B cell (primary cell): ENCODE results near the gene EFCAB7. TPM values are rescaled to one million over a fixed set of nuclear protein-coding genes. Genes with fewer than 3 reads are reported as not detected.
"Not testable (repeated sequence)": the region's sequence is repeated elsewhere in the genome, so short reads cannot be mapped to it uniquely, and the experiment has no call there.

Experiments used
- ATAC-seq: fragments of 200-7000 bp; cut with Tn5 transposase; one replicate; pipeline ENCODE4 v1.10.0; 2021; ENCODE audit warnings: low read depth, mild to moderate bottlenecking, moderate number of reproducible peaks, moderate library complexity
- CTCF ChIA-PET: fragments of 350-600 bp; sonication (Branson Sonifier 250); formaldehyde crosslinking; loops from one replicate; lab custom pipeline; 2021; ENCODE audit warnings: antibody characterized with exemption, inconsistent platforms; lab: Charles Lee
- POLR2A ChIA-PET: fragments of 350-600 bp; sonication (Branson Sonifier 250); formaldehyde crosslinking; loops from one replicate; lab custom pipeline; 2021; ENCODE audit warnings: antibody characterized with exemption; lab: Charles Lee
- DNase-seq: peaks from one replicate; pipeline ENCODE4 v3.0.0; 2013
- H2AFZ ChIP-seq: 2 replicates; pipeline ENCODE4 v1.6.1; 2012; ENCODE audit warnings: mild to moderate bottlenecking, low read depth, low read length; ENCODE audit not compliant: insufficient read depth, poor library complexity, severe bottlenecking
- H3K27ac ChIP-seq, 2 donors: 1 replicate in 1 of 2; 2 replicates in 1 of 2; pipeline ENCODE4 v1.5.1; 2012 to 2013; ENCODE audit warnings: low read length in 2 of 2, mild to moderate bottlenecking in 2 of 2, moderate library complexity in 1 of 2
- H3K27me3 ChIP-seq, 4 experiments: fragments of 200-600 bp in 1 of 4; sonication (generic) in 1 of 4; replicated peaks in 1 of 4; 1 replicate in 2 of 4; 2 replicates in 2 of 4; pipeline versions ENCODE4 v1.6.1 to v1.7.0; 2013 to 2016; ENCODE audit warnings: low read length in 3 of 4, mild to moderate bottlenecking in 2 of 4, mixed read lengths in 1 of 4, moderate library complexity in 1 of 4; ENCODE audit not compliant: insufficient read depth in 4 of 4, control insufficient read depth in 3 of 4; ENCODE audit errors: control extremely low read depth in 1 of 4
- H3K36me3 ChIP-seq, 2 experiments: replicated peaks in 1 of 2; 1 replicate in 1 of 2; 2 replicates in 1 of 2; pipeline versions ENCODE4 v1.6.1 to v1.7.1; 2013; ENCODE audit warnings: low read length in 1 of 2; ENCODE audit not compliant: insufficient read depth in 2 of 2, control insufficient read depth in 1 of 2; ENCODE audit errors: control extremely low read depth in 1 of 2, extremely low read depth in 1 of 2
- H3K4me1 ChIP-seq, 2 donors: fragments of 200-600 bp in 1 of 2; sonication (generic) in 1 of 2; 1 replicate in 1 of 2; 2 replicates in 1 of 2; pipeline versions ENCODE4 v1.5.1 to v1.6.1; 2013 to 2017; ENCODE audit warnings: low read length in 2 of 2; ENCODE audit not compliant: control insufficient read depth in 2 of 2, insufficient read depth in 2 of 2
- H3K4me2 ChIP-seq: replicated peaks from 2 replicates; pipeline ENCODE3; 2012; ENCODE audit warnings: mild to moderate bottlenecking, low read depth, low read length; ENCODE audit not compliant: poor library complexity, severe bottlenecking
- H3K4me3 ChIP-seq, 5 experiments: fragments of 200-600 bp in 1 of 5; sonication (generic) in 1 of 5; 1 replicate in 3 of 5; 2 replicates in 2 of 5; pipeline versions ENCODE4 v1.5.1 to v1.7.0; 2011 to 2016; ENCODE audit warnings: low read length in 4 of 5, mild to moderate bottlenecking in 4 of 5, low read depth in 2 of 5, control low read depth in 1 of 5, moderate library complexity in 1 of 5; ENCODE audit not compliant: insufficient read depth in 1 of 5; ENCODE audit errors: control extremely low read depth in 1 of 5, extremely low read depth in 1 of 5
- H3K79me2 ChIP-seq: fragments of 200-600 bp; sonication (generic); one replicate; pipeline ENCODE4 v1.6.0; 2016; ENCODE audit warnings: low read length; ENCODE audit not compliant: control insufficient read depth, insufficient read depth
- H3K9ac ChIP-seq: fragments of 200-600 bp; sonication (generic); 2 replicates; pipeline ENCODE4 v1.6.1; 2017; ENCODE audit warnings: mild to moderate bottlenecking, low read length, moderate library complexity
- H3K9me3 ChIP-seq, 3 donors: one replicate each; pipeline versions ENCODE4 v1.6.1 to v1.7.1; 2013; ENCODE audit warnings: low read length in 2 of 3; ENCODE audit not compliant: control insufficient read depth in 2 of 3, insufficient read depth in 1 of 3; ENCODE audit errors: control extremely low read depth in 1 of 3
- H4K20me1 ChIP-seq: 2 replicates; pipeline ENCODE4 v1.6.0; 2012; ENCODE audit warnings: mild to moderate bottlenecking, low read length; ENCODE audit not compliant: insufficient read depth, control insufficient read depth, poor library complexity, severe bottlenecking
- H3K27ac Mint-ChIP-seq: one replicate; pipeline ENCODE4 v1.8.0; 2021; ENCODE audit warnings: mixed read lengths
- H3K27me3 Mint-ChIP-seq: one replicate; pipeline ENCODE4 v1.8.0; 2021; ENCODE audit warnings: mixed read lengths
- H3K4me1 Mint-ChIP-seq: one replicate; pipeline ENCODE4 v1.8.0; 2021; ENCODE audit warnings: mixed read lengths
- H3K4me3 Mint-ChIP-seq: one replicate; pipeline ENCODE4 v1.8.0; 2021; ENCODE audit warnings: mixed read lengths
- H3K9me3 Mint-ChIP-seq: one replicate; pipeline ENCODE4 v1.8.0; 2022; ENCODE audit warnings: mixed read lengths; ENCODE audit not compliant: insufficient read depth
- CTCF ChIP-seq: fragments of 200-600 bp; IDR thresholded peaks from one replicate; pipeline ENCODE4 v1.8.0; 2022; ENCODE audit warnings: antibody characterized with exemption, mild to moderate bottlenecking
- EZH2 ChIP-seq: IDR thresholded peaks from 2 replicates; pipeline ENCODE4 v1.6.1; 2012; ENCODE audit warnings: borderline replicate concordance, low read depth, mild to moderate bottlenecking, moderate library complexity, low read length; ENCODE audit not compliant: insufficient read depth, poor library complexity, severe bottlenecking
- WGBS: methylation state at CpG from one replicate; pipeline ENCODE4 v1.1.5; 2013; ENCODE audit warnings: missing lambda C conversion rate; ENCODE audit not compliant: insufficient coverage; 5-methylcytosine and 5-hydroxymethylcytosine counted together
- intact Hi-C: fragments of 100-400 bp; cut with micrococcal nuclease; formaldehyde crosslinking; loops from one replicate; pipeline ENCODE4 v1.10.0; 2022
- polyA plus RNA-seq: library from polyadenylated mRNA; depleted of rRNA; stranded (reverse); fragments of >200 nt; gene quantifications from 2 replicates; pipeline ENCODE4 v1.2.3, GENCODE V29; 2012
- total RNA-seq, 2 donors: library from RNA; stranded (reverse); fragments of 120-200 nt in 1 of 2; gene quantifications; 1 replicate in 1 of 2; 2 replicates in 1 of 2; pipeline versions ENCODE4 v1.2.3 to v1.2.4, GENCODE V29; 2013 to 2022

EFCAB7 gene
- total and polyA plus RNA-seq, 2 donors (not counting 1 experiment from before 2014, with no cell fraction given) = 3.6 to 11.2 TPM

- Mint-ChIP-seq H3K27me3 (no peaks in the 10 kb centered on the region), H3K4me3 (no peak overlapping the region), H3K4me1 (no peaks in the 10 kb centered on the region), H3K27ac (no peak overlapping the region), H3K9me3 (no peaks in the 10 kb centered on the region)
- Histone ChIP-seq H3K4me1 (no peaks in the 10 kb centered on the region), H4K20me1 (no peaks in the 10 kb centered on the region), H2AFZ (no peak overlapping the region), H3K9me3 (no peaks in the 10 kb centered on the region), H3K79me2 (no peaks in the 10 kb centered on the region), H3K27me3 (no peaks in the 10 kb centered on the region), H3K36me3 (no peaks in the 10 kb centered on the region), H3K9ac (no peak overlapping the region), H3K4me3 (no peak overlapping the region), H3K4me2 (no peak overlapping the region), H3K27ac (no peak overlapping the region)
- DNase-seq (no peak), ATAC-seq (no peak)
- ChIA-PET CTCF (interaction anchor here (0.5 to 1.5 kb wide), 3 partner anchors 9 to 1108 kb away, joined by 3 to 6 read pairs (median 5); no protein-coding TSS in a partner anchor), POLR2A (no interaction called here)
- intact Hi-C loops = no loop called here
- no CpG with 5 or more reads among the region's 3 CpGs for WGBS
- TF ChIP-seq CTCF (no peak), EZH2 (no peak)
Measured at GRCh38 chr1:63569640-63570316, 46.5 kb downstream of the EFCAB7 start.

GRCh38 chr1:63572686-63573085 is 49.4 kb downstream of the EFCAB7 start:
- intact Hi-C loops, H3K4me3 ChIP-seq, H3K4me1 ChIP-seq, H3K4me3 Mint-ChIP-seq, POLR2A ChIA-PET, H3K9ac ChIP-seq, H3K27me3 Mint-ChIP-seq, H3K79me2 ChIP-seq, H2AFZ ChIP-seq, H3K36me3 ChIP-seq, H3K27ac ChIP-seq, DNase-seq, H3K9me3 ChIP-seq, H3K9me3 Mint-ChIP-seq, H3K27ac Mint-ChIP-seq, H3K4me2 ChIP-seq, H3K27me3 ChIP-seq, ATAC-seq, H3K4me1 Mint-ChIP-seq, H4K20me1 ChIP-seq: not testable (repeated sequence)
- CTCF ChIA-PET = interaction anchor here (0.6 to 0.7 kb wide), 2 partner anchors 671 to 675 kb away, joined by 3 read pairs; no protein-coding TSS in a partner anchor
- WGBS = 85% methylated on average over 3 of the region's 8 CpGs

GRCh38 chr1:63574203-63574796 is 51.0 kb downstream of the EFCAB7 start:
- ATAC-seq, H3K9me3 ChIP-seq, H3K4me3 ChIP-seq, H3K9ac ChIP-seq, H3K4me2 ChIP-seq, H3K9me3 Mint-ChIP-seq, H4K20me1 ChIP-seq, H3K4me3 Mint-ChIP-seq, DNase-seq, H3K27ac Mint-ChIP-seq, H3K27ac ChIP-seq, H3K4me1 ChIP-seq, H3K36me3 ChIP-seq, H3K27me3 ChIP-seq, H3K27me3 Mint-ChIP-seq, H3K79me2 ChIP-seq, POLR2A ChIA-PET, H2AFZ ChIP-seq, H3K4me1 Mint-ChIP-seq: not testable (repeated sequence)
- CTCF ChIA-PET = interaction anchor here (4.4 to 4.9 kb wide), 3 partner anchors 13 to 673 kb away, joined by 16 to 28 read pairs (median 27); partner anchors contain the start of gene PGM1
- WGBS = 80% methylated on average over 1 of the region's 2 CpGs
- intact Hi-C loops = loop anchor here (2.0 kb wide), 1 partner anchor 41 kb away; no protein-coding TSS in a partner anchor
